Spleen (tissue), 11 donors: Measurements from ENCODE around the gene PIGQ. TPM values are rescaled to one million over a fixed set of nuclear protein-coding genes. Genes with fewer than 3 reads are reported as not detected.

ENCODE experiments used
- DNase-seq: peaks from one replicate; pipeline ENCODE4 v3.0.0-alpha.2; 2020
- H3K27ac ChIP-seq, 8 donors: fragments of 200-600 bp; sonication (generic) in 7 of 8; 1 replicate in 4 of 8; 2 replicates in 4 of 8; pipeline versions ENCODE4 v1.5.0 to v1.8.0; 2016 to 2021; ENCODE audit warnings: inconsistent platforms in 4 of 8, mild to moderate bottlenecking in 4 of 8, moderate library complexity in 1 of 8
- H3K27me3 ChIP-seq, 7 donors: fragments of 200-600 bp; sonication (generic) in 6 of 7; replicated peaks in 1 of 7; 1 replicate in 4 of 7; 2 replicates in 3 of 7; pipeline versions ENCODE4 v1.5.0 to v1.8.0; 2016 to 2021; ENCODE audit warnings: inconsistent platforms in 3 of 7, mild to moderate bottlenecking in 1 of 7
- H3K36me3 ChIP-seq, 6 donors: fragments of 200-600 bp; sonication (generic) in 5 of 6; 1 replicate in 4 of 6; 2 replicates in 2 of 6; pipeline versions ENCODE4 v1.5.0 to v1.8.0; 2016 to 2021; ENCODE audit warnings: inconsistent platforms in 2 of 6
- H3K4me1 ChIP-seq, 6 donors: fragments of 200-600 bp; sonication (generic) in 5 of 6; 1 replicate in 3 of 6; 2 replicates in 3 of 6; pipeline versions ENCODE4 v1.5.0 to v1.8.0; 2016 to 2021; ENCODE audit warnings: inconsistent platforms in 3 of 6
- H3K4me3 ChIP-seq, 8 donors: fragments of 200-600 bp; sonication (generic) in 7 of 8; 1 replicate in 4 of 8; 2 replicates in 4 of 8; pipeline versions ENCODE4 v1.5.0 to v1.8.0; 2016 to 2021; ENCODE audit warnings: inconsistent platforms in 4 of 8, mild to moderate bottlenecking in 4 of 8, moderate library complexity in 2 of 8
- H3K9me3 ChIP-seq, 8 donors: fragments of 200-600 bp; sonication (generic) in 7 of 8; 1 replicate in 4 of 8; 2 replicates in 4 of 8; pipeline versions ENCODE4 v1.5.0 to v1.8.0; 2016 to 2021; ENCODE audit warnings: inconsistent platforms in 4 of 8
- CTCF ChIP-seq, 11 experiments: fragments of 200-600 bp in 7 of 11; fragments of 450-650 bp in 4 of 11; sonication (generic) in 4 of 11; IDR thresholded peaks in 8 of 11; conservative IDR thresholded peaks in 3 of 11; 1 replicate in 7 of 11; 2 replicates in 4 of 11; pipeline versions ENCODE4 v1.4.0 to v1.8.0; 2016 to 2021; ENCODE audit warnings: antibody characterized with exemption in 11 of 11, inconsistent platforms in 4 of 11, mild to moderate bottlenecking in 1 of 11
- POLR2A ChIP-seq, 3 donors: fragments of 450-650 bp; IDR thresholded peaks; one replicate each; pipeline ENCODE4 v1.5.1; 2017; ENCODE audit warnings: antibody characterized with exemption in 3 of 3, mild to moderate bottlenecking in 1 of 3
- POLR2AphosphoS5 ChIP-seq, 3 donors: sonication (generic); formaldehyde crosslinking; IDR thresholded peaks; one replicate each; pipeline ENCODE4 v1.5.1; 2017; ENCODE audit warnings: antibody characterized with exemption in 3 of 3
- WGBS, 5 donors: extraction: QIAGEN DNeasy Blood & Tissue Kit in 3 of 5; methylation state at CpG; one replicate each; pipeline versions ENCODE4 v1.1.5 to v1.1.7; 2013 to 2018; 5-methylcytosine and 5-hydroxymethylcytosine counted together
- intact Hi-C: fragments of 100-400 bp; cut with DNase I; formaldehyde crosslinking; loops from one replicate; pipeline ENCODE4 v1.15.0; 2023; ENCODE audit warnings: low total_unique reads
- polyA plus RNA-seq, 3 donors: library from polyadenylated mRNA; stranded (reverse); fragments of 200-250 nt; gene quantifications; one replicate each; pipeline ENCODE4 v1.2.1, GENCODE V29; 2013
- total RNA-seq, 7 donors: library from RNA; depleted of rRNA in 3 of 7; stranded (reverse); fragments of >200 nt in 3 of 7; fragmentation: NEBNext Ultra II Directional in 4 of 7; extraction: Animal tissue kit (Norgen Biotek cat#: 25700) in 4 of 7; gene quantifications; one replicate each; pipeline versions ENCODE4 v1.1.0 to v1.2.1, GENCODE V29; 2016 to 2021
- donor health status: healthy with polysubstance abuse.
- donor health status: DM: no; HTN: no; CAD: no; lungs with moderate emphysema.
- donor health status: DM: no; HTN: no; CAD: no.
- donor health status: Bipolar disorder and iron deficiency.
- donor health status: healthy.
- donor health status: DM: no; HTN: no; CAD: no.
- donor health status: DM: yes; HTN: yes; CAD: no.

PIGQ gene
- total and polyA plus RNA-seq, 10 donors, result 20.7 to 70.5 (median 39.8) TPM

DNA sequence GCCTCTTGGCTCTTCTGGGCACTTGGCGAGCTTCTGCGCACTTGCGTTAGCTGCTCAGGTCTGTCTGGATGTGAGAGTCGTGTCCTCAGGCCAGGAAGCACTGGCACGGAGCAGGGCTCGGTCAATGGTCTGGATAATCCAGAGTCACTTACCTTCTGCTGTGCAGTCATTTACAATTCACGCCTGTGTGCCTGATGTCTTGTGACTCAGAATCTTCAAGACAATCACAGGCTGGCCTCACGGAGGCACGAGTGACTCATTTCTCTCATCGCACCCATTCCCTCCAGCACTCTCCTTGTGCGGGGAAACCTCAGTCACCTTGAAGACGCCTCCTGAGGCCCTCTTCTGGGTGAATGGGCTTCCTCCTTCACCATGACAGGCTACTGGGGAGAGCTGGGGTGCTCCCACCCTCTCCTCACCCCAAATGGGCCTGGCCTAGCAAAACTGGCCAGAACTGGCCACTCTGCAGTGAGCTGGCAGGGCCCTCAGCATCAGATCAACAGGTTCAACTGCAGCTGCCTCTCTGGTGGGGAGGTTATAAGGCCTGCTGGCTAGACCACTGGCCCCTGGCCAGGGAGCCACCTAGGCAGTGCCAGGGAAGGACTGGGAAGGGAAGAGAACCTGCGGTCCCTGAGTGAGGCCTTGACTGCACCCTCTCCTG lies 44.1 kb upstream of the PIGQ start:
- Histone ChIP-seq H3K36me3 (peaks cover 0 to 18% (median 3%) of the 10 kb centered on the region in 6 donors), H3K27ac (peak overlapping the region in 3 of 8 donors; percentile 96 to 100 (median 98)), H3K4me3 (peak overlapping the region in 5 of 8 donors; percentile 68 to 86 (median 77)), H3K4me1 (peaks cover 34 to 73% (median 58%) of the 10 kb centered on the region in 6 donors), H3K9me3 (no peaks in the 10 kb centered on the region), H3K27me3 (no peaks in the 10 kb centered on the region)
- TF ChIP-seq CTCF (IDR thresholded peaks at IDR 0.05 in 8 of 11, conservative IDR thresholded peaks at IDR 0.05 in 3 of 11) (no peak), POLR2AphosphoS5 (IDR thresholded peaks at IDR 0.05) (no peak), POLR2A (IDR thresholded peaks at IDR 0.05) (no peak)
- 59 to 71% (median 69%) methylated on average over 13 of the region's 13 CpGs for WGBS, 5 donors
- intact Hi-C loops, result no loop called here
- DNase-seq, result no peak

DNA sequence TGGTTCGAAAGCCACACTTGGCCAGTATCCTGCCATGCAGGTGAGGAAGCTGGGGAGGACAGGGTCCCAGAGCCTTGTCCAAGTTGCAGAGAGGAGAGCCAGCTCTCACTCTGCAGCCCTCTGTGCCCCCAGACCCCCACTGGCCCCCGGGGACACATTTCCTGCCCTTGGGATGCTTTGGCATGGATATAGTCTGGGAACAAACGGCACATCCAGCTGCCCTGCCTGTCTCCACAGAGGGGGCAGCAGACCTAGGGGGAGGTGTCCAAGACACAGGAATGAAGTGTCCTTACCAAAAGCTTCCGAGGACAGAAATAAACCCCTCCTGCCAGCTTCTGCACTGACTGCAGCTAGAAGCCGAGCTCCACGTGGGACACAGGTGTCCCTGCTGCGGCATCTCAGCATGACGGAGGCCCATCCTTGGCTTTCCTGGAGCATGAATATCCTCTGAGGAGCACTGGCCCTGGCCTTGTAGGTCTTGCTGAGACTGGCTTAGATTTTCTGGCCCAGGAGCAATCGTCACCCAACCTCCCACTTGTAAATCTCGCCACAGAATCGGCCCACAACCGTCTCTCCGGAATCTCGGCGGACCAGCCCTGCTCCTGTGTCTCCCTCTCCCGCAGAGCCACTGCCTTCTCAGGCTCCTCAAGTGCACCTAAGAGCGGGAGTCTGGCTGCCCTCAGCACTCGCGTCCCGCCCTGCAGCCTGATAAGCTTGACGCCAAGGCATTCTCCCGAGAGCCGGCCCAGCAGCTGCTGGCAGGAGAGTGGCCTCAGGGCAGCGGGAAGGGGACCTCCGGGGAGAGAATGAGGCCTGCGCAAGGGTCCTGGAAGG lies 43.4 kb upstream of the PIGQ start:
- intact Hi-C loops, result no loop called here
- no peak for TF ChIP-seq POLR2A (IDR thresholded peaks at IDR 0.05)
- no peak for TF ChIP-seq CTCF (IDR thresholded peaks at IDR 0.05 in 8 of 11, conservative IDR thresholded peaks at IDR 0.05 in 3 of 11)
- TF ChIP-seq POLR2AphosphoS5 (IDR thresholded peaks at IDR 0.05), result no peak
- peaks cover 0 to 18% (median 0%) of the 10 kb centered on the region in 6 donors for H3K36me3 ChIP-seq
- peaks cover 37 to 81% (median 62%) of the 10 kb centered on the region in 6 donors for H3K4me1 ChIP-seq
- WGBS, 5 donors, result 4 to 15% (median 8%) methylated on average over 21 to 26 of the region's 26 CpGs
- H3K27me3 ChIP-seq, result no peaks in the 10 kb centered on the region
- peak overlapping the region; percentile 96 to 100 (median 98) for H3K27ac ChIP-seq
- no peaks in the 10 kb centered on the region for H3K9me3 ChIP-seq
- peak overlapping the region; percentile 68 to 86 (median 78) for H3K4me3 ChIP-seq
- no peak for DNase-seq

GRCh38 chr16:527015-527903 lies 42.5 kb upstream of the PIGQ start, which contains the start of gene CAPN15:
Gene CAPN15 (plus strand): TSS chr16:527712. CDS start chr16:546839, 19,127 bp downstream.
- Histone ChIP-seq H3K9me3 (no peaks in the 10 kb centered on the region), H3K27ac (peak within 1 kb of the TSS; percentile 96 to 100 (median 98)), H3K36me3 (peaks cover 0 to 15% (median 0%) of the 10 kb centered on the region in 6 donors), H3K4me3 (peak within 1 kb of the TSS; percentile 68 to 86 (median 78)), H3K4me1 (peaks cover 37 to 87% (median 65%) of the 10 kb centered on the region in 6 donors), H3K27me3 (no peaks in the 10 kb centered on the region)
- WGBS, 5 donors, result 0 to 2% (median 0%) methylated on average over 10 to 129 of the region's 129 CpGs
- TF ChIP-seq POLR2AphosphoS5 (IDR thresholded peaks at IDR 0.05), result peak; percentile 88 to 90 (median 90)
- peak in 2 of 3 donors; percentile 5 to 13 for TF ChIP-seq POLR2A (IDR thresholded peaks at IDR 0.05)
- TF ChIP-seq CTCF (IDR thresholded peaks at IDR 0.05 in 8 of 11, conservative IDR thresholded peaks at IDR 0.05 in 3 of 11), result peak in 10 of 11 experiments; percentile 7 to 73 (median 50)
- intact Hi-C loops, result no loop called here
- DNase-seq, result peak; percentile 96
